Uterus (tissue), 2 donors: Measurements from ENCODE around the gene FDX2.

Experiments
- CTCF ChIP-seq, 4 experiments: fragments of 200-600 bp in 2 of 4; fragments of 450-650 bp in 2 of 4; sonication (generic) in 2 of 4; IDR thresholded peaks; one replicate each; pipeline ENCODE4 v1.5.1; 2016 to 2019; ENCODE audit warnings: antibody characterized with exemption in 4 of 4, mild to moderate bottlenecking in 2 of 4, moderate library complexity in 1 of 4
- POLR2A ChIP-seq, 2 donors: fragments of 450-650 bp; IDR thresholded peaks; one replicate each; pipeline ENCODE4 v1.6.1; 2016; ENCODE audit warnings: antibody characterized with exemption in 2 of 2, mild to moderate bottlenecking in 1 of 2, moderate library complexity in 1 of 2

- TF ChIP-seq CTCF (IDR thresholded peaks at IDR 0.05) (no peak), POLR2A (IDR thresholded peaks at IDR 0.05) (no peak)
Measured at GRCh38 chr19:10283301-10284064, 32.3 kb downstream of the FDX2 start.
